DOHH2 (cell line): ENCODE results near the gene NEMP1.

Experiments
- EZH2phosphoT487 ChIP-seq: fragments of 200-600 bp; sonication (generic); IDR thresholded peaks from 2 replicates; pipeline ENCODE4 v1.6.1; 2017; ENCODE audit warnings: borderline replicate concordance, mild to moderate bottlenecking, antibody characterized with exemption, low read length, moderate library complexity, mixed read lengths
- TF ChIP-seq, protein P1 (sequence below): fragments of 200-600 bp; sonication (generic); IDR thresholded peaks from one replicate; pipeline ENCODE4 v1.5.1; 2014; ENCODE audit warnings: antibody characterized with exemption, mild to moderate bottlenecking, low read depth, low read length; ENCODE audit not compliant: poor library complexity, severe bottlenecking

DNA sequence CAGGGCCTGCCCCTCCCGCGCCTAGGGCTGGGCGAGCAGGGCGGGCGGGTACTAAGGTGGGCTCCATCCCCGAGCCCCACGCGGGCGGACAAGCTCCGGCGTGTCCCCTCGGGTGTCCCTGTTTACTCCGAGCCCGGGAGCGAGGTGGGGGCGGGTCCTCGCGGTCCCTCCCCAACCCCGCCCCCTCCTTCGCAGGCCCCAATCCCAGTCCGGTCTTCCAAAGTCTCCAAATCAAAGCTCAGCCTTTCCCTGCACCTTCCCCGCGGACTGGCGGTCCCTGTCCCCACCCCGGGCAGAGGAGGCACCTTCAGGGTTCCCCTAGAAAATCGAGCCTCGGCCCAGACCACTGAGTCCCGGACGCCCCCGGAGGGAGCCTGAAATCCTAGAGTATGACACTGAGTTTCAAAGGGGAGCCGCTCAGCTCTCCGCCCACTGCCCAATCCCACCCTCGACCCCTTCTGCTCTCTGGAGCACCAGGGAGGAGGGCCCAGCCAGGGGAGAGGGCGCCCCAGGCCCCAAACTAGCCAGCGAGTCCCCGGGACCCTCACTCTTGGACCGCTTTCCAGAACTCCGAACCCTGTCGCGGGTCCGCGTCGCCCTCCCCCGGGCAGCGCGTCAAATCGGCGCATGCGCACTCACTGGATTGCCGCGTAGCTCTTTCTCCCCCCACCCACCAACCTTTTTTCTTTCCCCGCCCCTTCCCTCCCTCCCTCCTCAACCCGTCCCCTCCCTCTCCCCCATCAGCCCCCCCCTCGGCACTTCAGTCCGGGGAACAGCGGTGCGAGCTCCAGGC lies 49.3 kb upstream of the NEMP1 start, which contains the start of gene LRP1:
- TF ChIP-seq, protein P1, sequence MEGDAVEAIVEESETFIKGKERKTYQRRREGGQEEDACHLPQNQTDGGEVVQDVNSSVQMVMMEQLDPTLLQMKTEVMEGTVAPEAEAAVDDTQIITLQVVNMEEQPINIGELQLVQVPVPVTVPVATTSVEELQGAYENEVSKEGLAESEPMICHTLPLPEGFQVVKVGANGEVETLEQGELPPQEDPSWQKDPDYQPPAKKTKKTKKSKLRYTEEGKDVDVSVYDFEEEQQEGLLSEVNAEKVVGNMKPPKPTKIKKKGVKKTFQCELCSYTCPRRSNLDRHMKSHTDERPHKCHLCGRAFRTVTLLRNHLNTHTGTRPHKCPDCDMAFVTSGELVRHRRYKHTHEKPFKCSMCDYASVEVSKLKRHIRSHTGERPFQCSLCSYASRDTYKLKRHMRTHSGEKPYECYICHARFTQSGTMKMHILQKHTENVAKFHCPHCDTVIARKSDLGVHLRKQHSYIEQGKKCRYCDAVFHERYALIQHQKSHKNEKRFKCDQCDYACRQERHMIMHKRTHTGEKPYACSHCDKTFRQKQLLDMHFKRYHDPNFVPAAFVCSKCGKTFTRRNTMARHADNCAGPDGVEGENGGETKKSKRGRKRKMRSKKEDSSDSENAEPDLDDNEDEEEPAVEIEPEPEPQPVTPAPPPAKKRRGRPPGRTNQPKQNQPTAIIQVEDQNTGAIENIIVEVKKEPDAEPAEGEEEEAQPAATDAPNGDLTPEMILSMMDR = no peak
- TF ChIP-seq EZH2phosphoT487 = no peak
